Cardiac muscle cell (in vitro differentiated cells and primary cell): ENCODE measurements around the gene SOST. TPM values are rescaled to one million over a fixed set of nuclear protein-coding genes. Genes with fewer than 3 reads are reported as not detected.
"Not testable (repeated sequence)": the region's sequence is repeated elsewhere in the genome, so short reads cannot be mapped to it uniquely, and the experiment has no call there.

Experiments used
- DNase-seq, 2 donors: peaks; one replicate each; pipeline versions ENCODE4 v3.0.0 to v3.0.0-alpha.2; 2010 to 2017; ENCODE audit warnings: low read depth in 1 of 2, low spot score in 1 of 2
- H3K27ac ChIP-seq: fragments of 200-600 bp; sonication (generic); 2 replicates; pipeline ENCODE4 v1.5.1; 2016
- H3K27me3 ChIP-seq: fragments of 200-600 bp; sonication (generic); 2 replicates; pipeline ENCODE4 v1.6.0; 2016; ENCODE audit warnings: control low read depth
- H3K36me3 ChIP-seq: fragments of 200-600 bp; sonication (generic); 2 replicates; pipeline ENCODE4 v1.5.1; 2016; ENCODE audit warnings: control low read depth
- H3K4me1 ChIP-seq: fragments of 200-600 bp; sonication (generic); 2 replicates; pipeline ENCODE4 v1.8.1; 2017; ENCODE audit warnings: low read depth, mild to moderate bottlenecking, mixed run types
- H3K4me3 ChIP-seq: fragments of 200-600 bp; sonication (generic); 2 replicates; pipeline ENCODE4 v1.5.1; 2016; ENCODE audit warnings: mild to moderate bottlenecking
- H3K9me3 ChIP-seq: fragments of 200-600 bp; sonication (generic); 2 replicates; pipeline ENCODE4 v1.5.1; 2017; ENCODE audit warnings: low read depth, mild to moderate bottlenecking, control low read depth
- CTCF ChIP-seq: IDR thresholded peaks from 2 replicates; pipeline ENCODE4 v1.5.1; 2012; ENCODE audit warnings: low read depth, mild to moderate bottlenecking, low read length
- polyA plus RNA-seq: library from polyadenylated mRNA; unstranded; fragments of >200 nt; fragmentation: Nextera tagmentation; extraction: Ambion mirVana; gene quantifications from 2 replicates; pipeline ENCODE4 v1.2.1, GENCODE V29; 2016
- total RNA-seq: library from RNA; depleted of rRNA; stranded (reverse); fragments of >200 nt; gene quantifications from 2 replicates; pipeline ENCODE4 v1.2.3, GENCODE V29; 2016

SOST gene
- total and polyA plus RNA-seq, 2 experiments from 2014 or later = 0.10 to 3.2 TPM

GRCh38 chr17:43800736-43801135 lies 42.1 kb upstream of the SOST start:
- no peaks in the 10 kb centered on the region for H3K9me3 ChIP-seq
- no peaks in the 10 kb centered on the region for H3K4me1 ChIP-seq
- no peak overlapping the region for H3K4me3 ChIP-seq
- H3K36me3 ChIP-seq = no peaks in the 10 kb centered on the region
- no peak for DNase-seq
- TF ChIP-seq CTCF = no peak
- H3K27me3 ChIP-seq = no peaks in the 10 kb centered on the region
- no peak overlapping the region for H3K27ac ChIP-seq

- no peak overlapping the region for H3K4me3 ChIP-seq
- no peaks in the 10 kb centered on the region for H3K9me3 ChIP-seq
- no peak for DNase-seq
- no peaks in the 10 kb centered on the region for H3K4me1 ChIP-seq
- H3K36me3 ChIP-seq = no peaks in the 10 kb centered on the region
- no peak overlapping the region for H3K27ac ChIP-seq
- H3K27me3 ChIP-seq = no peaks in the 10 kb centered on the region
- no peak for TF ChIP-seq CTCF
Observed at GRCh38 chr17:43799047-43799446, 40.5 kb upstream of the SOST start.

- DNase-seq, H3K9me3 ChIP-seq, H3K4me1 ChIP-seq, H3K4me3 ChIP-seq, H3K36me3 ChIP-seq, H3K27ac ChIP-seq, H3K27me3 ChIP-seq: not testable (repeated sequence)
Observed at GRCh38 chr17:43798024-43798423, 39.4 kb upstream of the SOST start.

- not testable (repeated sequence) for H3K9me3 ChIP-seq, H3K4me3 ChIP-seq, H3K36me3 ChIP-seq, DNase-seq, H3K27me3 ChIP-seq, H3K4me1 ChIP-seq, H3K27ac ChIP-seq
Observed at GRCh38 chr17:43792668-43793067, 34.1 kb upstream of the SOST start.

- Histone ChIP-seq H3K27me3 (no peaks in the 10 kb centered on the region), H3K9me3 (no peaks in the 10 kb centered on the region), H3K36me3 (no peaks in the 10 kb centered on the region), H3K4me3 (no peak overlapping the region), H3K4me1 (no peaks in the 10 kb centered on the region), H3K27ac (no peak overlapping the region)
- peak; percentile 29 to 56 for DNase-seq
- no peak for TF ChIP-seq CTCF
Observed at GRCh38 chr17:43791589-43791988, 33.0 kb upstream of the SOST start.

GRCh38 chr17:43790311-43790940 lies 31.8 kb upstream of the SOST start:
- no peak overlapping the region for H3K27ac ChIP-seq
- peak; percentile 36 for TF ChIP-seq CTCF
- no peaks in the 10 kb centered on the region for H3K36me3 ChIP-seq
- no peaks in the 10 kb centered on the region for H3K27me3 ChIP-seq
- no peaks in the 10 kb centered on the region for H3K9me3 ChIP-seq
- H3K4me1 ChIP-seq = no peaks in the 10 kb centered on the region
- H3K4me3 ChIP-seq = no peak overlapping the region
- DNase-seq = peak in 1 of 2 donors; percentile 22

GRCh38 chr17:43789482-43789881 lies 30.9 kb upstream of the SOST start:
- no peak for TF ChIP-seq CTCF

More at GRCh38 chr17:43789482-43789881, 30.9 kb upstream of the SOST start:
- Histone ChIP-seq H3K9me3 (no peaks in the 10 kb centered on the region), H3K4me1 (no peaks in the 10 kb centered on the region), H3K27ac (no peak overlapping the region), H3K4me3 (no peak overlapping the region), H3K27me3 (no peaks in the 10 kb centered on the region), H3K36me3 (no peaks in the 10 kb centered on the region)
- no peak for DNase-seq
